ENCODE measurements around the gene NPC1.

Gene NPC1

DNA sequence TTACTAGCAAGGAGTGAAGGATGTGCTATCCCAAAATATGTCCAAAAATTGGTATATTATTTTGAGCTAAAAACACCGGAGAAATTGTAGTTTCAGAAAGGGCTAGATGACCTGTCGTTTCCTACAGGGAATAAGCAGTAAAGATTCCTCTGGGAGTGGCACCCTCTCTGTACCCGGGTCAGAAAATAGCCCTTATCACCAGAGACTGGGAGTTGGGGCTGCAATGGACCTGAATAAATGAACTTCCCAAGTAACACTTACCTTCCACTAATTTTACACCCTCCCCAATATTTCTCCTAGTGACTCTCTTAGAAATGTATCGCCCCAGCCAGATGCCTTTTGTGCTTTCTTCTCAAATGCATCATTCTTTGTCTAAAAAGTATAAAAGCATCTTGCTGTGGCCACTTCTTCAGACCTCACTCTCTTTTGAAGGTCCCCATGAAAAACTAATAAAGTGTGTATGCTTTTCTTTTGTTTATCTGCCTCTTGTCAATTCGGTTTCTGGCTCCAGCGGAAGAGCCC lies 83.7 kb downstream of the NPC1 start:
- Histone ChIP-seq H2AFZ (peak overlapping the region; percentile 92), H3K4me2 (ENCODE audit: low read length) (peak overlapping the region; percentile 88), H3K27me3 (ENCODE audit: control insufficient read depth, insufficient read depth, low read length) (no peaks in the 10 kb centered on the region), H3K9me3 (ENCODE audit: control insufficient read depth, low read length) (no peaks in the 10 kb centered on the region), H3K27ac (peak overlapping the region; percentile 81), H3K9ac (no peak overlapping the region), H3K36me3 (ENCODE audit: control insufficient read depth, insufficient read depth, low read length) (no peaks in the 10 kb centered on the region), H3K4me1 (peaks cover 4% of the 10 kb centered on the region), H3K4me3 (ENCODE audit: low read depth, low read length) (peak overlapping the region; percentile 91), H3K79me2 (peaks cover 6% of the 10 kb centered on the region)
- TF ChIP-seq, protein P1, sequence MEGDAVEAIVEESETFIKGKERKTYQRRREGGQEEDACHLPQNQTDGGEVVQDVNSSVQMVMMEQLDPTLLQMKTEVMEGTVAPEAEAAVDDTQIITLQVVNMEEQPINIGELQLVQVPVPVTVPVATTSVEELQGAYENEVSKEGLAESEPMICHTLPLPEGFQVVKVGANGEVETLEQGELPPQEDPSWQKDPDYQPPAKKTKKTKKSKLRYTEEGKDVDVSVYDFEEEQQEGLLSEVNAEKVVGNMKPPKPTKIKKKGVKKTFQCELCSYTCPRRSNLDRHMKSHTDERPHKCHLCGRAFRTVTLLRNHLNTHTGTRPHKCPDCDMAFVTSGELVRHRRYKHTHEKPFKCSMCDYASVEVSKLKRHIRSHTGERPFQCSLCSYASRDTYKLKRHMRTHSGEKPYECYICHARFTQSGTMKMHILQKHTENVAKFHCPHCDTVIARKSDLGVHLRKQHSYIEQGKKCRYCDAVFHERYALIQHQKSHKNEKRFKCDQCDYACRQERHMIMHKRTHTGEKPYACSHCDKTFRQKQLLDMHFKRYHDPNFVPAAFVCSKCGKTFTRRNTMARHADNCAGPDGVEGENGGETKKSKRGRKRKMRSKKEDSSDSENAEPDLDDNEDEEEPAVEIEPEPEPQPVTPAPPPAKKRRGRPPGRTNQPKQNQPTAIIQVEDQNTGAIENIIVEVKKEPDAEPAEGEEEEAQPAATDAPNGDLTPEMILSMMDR (IDR thresholded peaks at IDR 0.05), result no peak

DNA sequence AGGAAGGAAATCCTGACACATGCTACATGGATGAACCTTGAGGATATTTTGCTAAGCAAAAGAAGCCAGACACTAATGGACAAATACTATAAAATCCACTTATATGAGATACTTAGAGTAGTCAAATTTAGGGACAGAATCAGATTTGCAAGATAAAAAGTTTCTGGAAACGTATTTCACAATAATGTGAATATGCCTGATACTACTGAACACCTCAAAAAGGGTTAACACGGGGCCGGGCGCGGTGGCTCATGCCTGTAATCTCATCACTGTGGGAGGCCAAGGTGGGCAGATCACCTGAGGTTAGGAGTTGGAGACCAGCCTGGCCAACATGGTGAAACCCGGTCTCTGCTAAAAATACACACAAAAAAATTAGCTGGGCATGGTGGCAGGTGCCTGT lies 84.7 kb downstream of the NPC1 start:
- Histone ChIP-seq H3K4me1 (peaks cover 4% of the 10 kb centered on the region), H3K79me2 (peaks cover 6% of the 10 kb centered on the region), H3K4me3 (ENCODE audit: low read depth, low read length) (no peak overlapping the region), H3K27me3 (ENCODE audit: control insufficient read depth, insufficient read depth, low read length) (no peaks in the 10 kb centered on the region), H3K4me2 (ENCODE audit: low read length) (no peak overlapping the region), H2AFZ (no peak overlapping the region), H3K9me3 (ENCODE audit: control insufficient read depth, low read length) (no peaks in the 10 kb centered on the region), H3K9ac (no peak overlapping the region), H3K27ac (no peak overlapping the region), H3K36me3 (ENCODE audit: control insufficient read depth, insufficient read depth, low read length) (no peaks in the 10 kb centered on the region)
- TF ChIP-seq, protein P1 (IDR thresholded peaks at IDR 0.05), result no peak

DNA sequence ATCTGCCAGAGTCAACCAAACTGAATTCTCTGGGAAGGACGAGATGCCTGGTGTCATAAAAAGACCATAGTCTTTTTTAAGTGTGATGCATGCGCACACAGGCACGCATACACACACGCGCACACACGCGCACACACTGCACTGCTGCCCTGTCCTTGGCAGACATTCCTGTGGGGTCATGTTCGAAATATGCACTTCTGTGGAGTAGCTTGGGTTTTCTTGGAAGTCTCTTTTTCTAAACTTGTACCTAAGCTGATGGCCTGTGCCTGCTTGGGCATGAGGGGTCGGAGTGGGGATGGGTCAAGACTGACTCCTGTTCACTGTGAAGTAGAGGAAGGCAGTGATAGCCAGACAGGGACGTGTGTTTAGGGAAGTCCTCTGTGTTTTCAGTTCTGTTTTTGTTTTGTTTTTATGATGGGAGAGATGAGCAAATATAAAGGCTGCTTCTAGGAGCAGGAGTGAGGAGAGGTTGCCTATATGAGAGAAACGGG lies 87.0 kb downstream of the NPC1 start:
- no peak overlapping the region for H2AFZ ChIP-seq
- peaks cover 3% of the 10 kb centered on the region for H3K79me2 ChIP-seq
- H3K4me3 ChIP-seq (ENCODE audit: low read depth, low read length), result no peak overlapping the region
- no peak overlapping the region for H3K4me2 ChIP-seq (ENCODE audit: low read length)
- no peaks in the 10 kb centered on the region for H3K27me3 ChIP-seq (ENCODE audit: control insufficient read depth, insufficient read depth, low read length)
- H3K4me1 ChIP-seq, result peaks cover 4% of the 10 kb centered on the region
- TF ChIP-seq, protein P1 (IDR thresholded peaks at IDR 0.05), result no peak
- no peak overlapping the region for H3K9ac ChIP-seq
- H3K9me3 ChIP-seq (ENCODE audit: control insufficient read depth, low read length), result no peaks in the 10 kb centered on the region
- H3K36me3 ChIP-seq (ENCODE audit: control insufficient read depth, insufficient read depth, low read length), result no peaks in the 10 kb centered on the region
- H3K27ac ChIP-seq, result no peak overlapping the region

DNA sequence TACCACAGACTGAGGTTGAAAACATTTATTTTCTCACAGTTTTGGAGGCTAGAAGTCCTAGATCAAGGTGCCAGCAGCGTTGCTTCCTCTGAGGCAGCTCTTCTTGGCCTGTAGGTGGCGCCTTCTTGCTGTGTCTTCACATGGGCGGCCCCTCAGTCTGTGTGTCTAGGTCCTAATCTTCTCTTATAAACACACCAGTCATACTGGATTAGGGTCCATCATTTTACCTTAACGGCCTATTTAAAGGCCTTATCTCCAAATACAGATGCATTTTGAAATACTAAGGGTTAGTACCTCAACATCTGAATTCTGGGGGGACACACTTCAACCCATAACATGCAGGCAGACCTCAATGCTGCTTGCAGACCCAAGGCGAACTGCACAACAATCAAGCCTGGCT lies 87.4 kb downstream of the NPC1 start:
- Histone ChIP-seq H3K36me3 (ENCODE audit: control insufficient read depth, insufficient read depth, low read length) (no peaks in the 10 kb centered on the region), H3K79me2 (peaks cover 3% of the 10 kb centered on the region), H3K9me3 (ENCODE audit: control insufficient read depth, low read length) (no peaks in the 10 kb centered on the region), H3K4me1 (peaks cover 4% of the 10 kb centered on the region), H2AFZ (peak overlapping the region; percentile 10), H3K9ac (no peak overlapping the region), H3K4me2 (ENCODE audit: low read length) (no peak overlapping the region), H3K4me3 (ENCODE audit: low read depth, low read length) (no peak overlapping the region), H3K27ac (no peak overlapping the region), H3K27me3 (ENCODE audit: control insufficient read depth, insufficient read depth, low read length) (no peaks in the 10 kb centered on the region)
- TF ChIP-seq, protein P1 (IDR thresholded peaks at IDR 0.05), result peak; percentile 73

DNA sequence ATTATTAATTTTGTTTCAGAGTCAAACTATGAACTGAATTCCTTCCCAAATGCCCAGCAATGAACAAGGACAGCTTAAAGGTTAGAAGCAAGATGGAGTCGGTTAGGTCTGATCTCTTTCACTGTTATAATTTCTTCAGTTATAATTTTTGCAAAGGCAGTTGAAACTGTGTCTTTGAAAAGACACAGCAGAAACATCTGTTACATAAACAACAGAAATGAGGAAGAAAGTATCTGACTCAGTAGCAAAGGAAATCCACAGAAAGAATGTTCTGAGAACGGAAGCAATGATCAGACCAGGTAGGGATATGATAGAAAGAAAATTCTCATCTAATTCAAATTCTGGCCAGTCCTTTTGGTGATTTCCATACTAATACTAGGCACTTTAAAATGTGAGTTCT lies 88.2 kb downstream of the NPC1 start:
- H3K27ac ChIP-seq, result no peak overlapping the region
- H3K4me2 ChIP-seq (ENCODE audit: low read length), result no peak overlapping the region
- no peak overlapping the region for H3K4me3 ChIP-seq (ENCODE audit: low read depth, low read length)
- no peaks in the 10 kb centered on the region for H3K36me3 ChIP-seq (ENCODE audit: control insufficient read depth, insufficient read depth, low read length)
- H2AFZ ChIP-seq, result no peak overlapping the region
- no peaks in the 10 kb centered on the region for H3K9me3 ChIP-seq (ENCODE audit: control insufficient read depth, low read length)
- H3K27me3 ChIP-seq (ENCODE audit: control insufficient read depth, insufficient read depth, low read length), result no peaks in the 10 kb centered on the region
- no peak overlapping the region for H3K9ac ChIP-seq
- peaks cover 4% of the 10 kb centered on the region for H3K4me1 ChIP-seq
- no peaks in the 10 kb centered on the region for H3K79me2 ChIP-seq
- TF ChIP-seq, protein P1 (IDR thresholded peaks at IDR 0.05), result no peak
